Peyer's patch (tissue), 4 donors: Measurements from ENCODE around the gene TGFB2. TPM values are rescaled to one million over a fixed set of nuclear protein-coding genes. Genes with fewer than 3 reads are reported as not detected.

Source experiments
- DNase-seq, 3 donors: peaks; one replicate each; pipeline ENCODE4 v3.0.0-alpha.2; 2017 to 2019
- H3K27ac ChIP-seq, 4 donors: fragments of 200-600 bp; sonication (generic); one replicate each; pipeline ENCODE4 v1.5.1; 2016 to 2019
- H3K27me3 ChIP-seq, 2 donors: fragments of 200-600 bp; sonication (generic); one replicate each; pipeline ENCODE4 v1.5.1; 2019
- H3K36me3 ChIP-seq, 3 donors: fragments of 200-600 bp; sonication (generic); one replicate each; pipeline ENCODE4 v1.5.1; 2016 to 2019
- H3K4me1 ChIP-seq, 4 donors: fragments of 200-600 bp; sonication (generic); one replicate each; pipeline ENCODE4 v1.5.1; 2016 to 2019
- H3K4me3 ChIP-seq, 4 donors: fragments of 200-600 bp; sonication (generic); 1 replicate in 3 of 4; 2 replicates in 1 of 4; pipeline ENCODE4 v1.5.1; 2016 to 2019; ENCODE audit warnings: mild to moderate bottlenecking in 1 of 4
- H3K9me3 ChIP-seq, 4 donors: fragments of 200-600 bp; sonication (generic); one replicate each; pipeline ENCODE4 v1.5.1; 2016 to 2019; ENCODE audit warnings: mild to moderate bottlenecking in 1 of 4
- POLR2A ChIP-seq, 2 donors: fragments of 450-650 bp; IDR thresholded peaks; one replicate each; pipeline ENCODE4 v1.5.1; 2017; ENCODE audit warnings: antibody characterized with exemption in 2 of 2, mild to moderate bottlenecking in 2 of 2, moderate library complexity in 2 of 2
- total RNA-seq, 4 donors: library from RNA; depleted of rRNA; stranded (reverse); fragments of >200 nt; gene quantifications; one replicate each; pipeline ENCODE4 v1.1.0, GENCODE V29; 2016
- TF ChIP-seq, protein P1 (sequence below), 6 experiments: fragments of 450-650 bp in 4 of 6; fragments of 200-600 bp in 2 of 6; sonication (generic) in 1 of 6; IDR thresholded peaks; one replicate each; pipeline ENCODE4 v1.5.1; 2017 to 2019; ENCODE audit warnings: antibody characterized with exemption in 6 of 6, mild to moderate bottlenecking in 3 of 6, moderate library complexity in 1 of 6

TGFB2 gene
- total RNA-seq, 4 donors from 2014 or later = 0.28 to 1.7 (median 0.54) TPM; not detected in 1

DNA sequence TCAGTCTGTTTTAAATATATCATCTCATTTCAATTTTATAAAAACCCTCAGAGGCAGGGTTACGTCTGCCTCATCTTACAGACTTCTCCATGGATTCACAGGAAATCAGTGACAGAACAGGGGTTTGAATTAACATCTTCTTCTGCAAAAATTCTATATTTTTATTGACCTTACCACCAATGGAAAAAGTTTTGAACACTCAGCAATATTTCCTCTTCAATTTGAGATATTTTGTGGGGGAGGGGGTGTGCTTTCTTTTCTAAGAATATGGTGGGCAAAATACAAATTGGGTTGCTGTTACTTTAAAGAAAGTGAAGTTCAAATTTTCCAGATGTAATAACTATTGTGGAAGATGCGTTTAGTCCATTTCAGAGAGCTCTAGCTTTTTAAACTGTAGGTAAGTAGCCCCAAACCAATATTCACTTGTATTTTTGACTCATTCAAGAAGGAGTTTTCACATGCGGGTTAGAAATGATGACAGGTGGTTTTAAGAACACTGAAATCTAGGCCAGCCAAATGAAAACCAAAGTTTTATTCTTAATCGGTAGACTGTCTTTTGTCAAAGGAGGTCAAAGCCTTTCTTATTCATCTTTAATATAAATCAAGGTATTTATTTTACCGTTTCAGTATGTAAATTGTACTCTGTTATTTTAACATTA, 17.4 kb downstream of the TGFB2 start:
- DNase-seq = no peak
- no peak for TF ChIP-seq POLR2A (IDR thresholded peaks at IDR 0.05)
- TF ChIP-seq, protein P1, sequence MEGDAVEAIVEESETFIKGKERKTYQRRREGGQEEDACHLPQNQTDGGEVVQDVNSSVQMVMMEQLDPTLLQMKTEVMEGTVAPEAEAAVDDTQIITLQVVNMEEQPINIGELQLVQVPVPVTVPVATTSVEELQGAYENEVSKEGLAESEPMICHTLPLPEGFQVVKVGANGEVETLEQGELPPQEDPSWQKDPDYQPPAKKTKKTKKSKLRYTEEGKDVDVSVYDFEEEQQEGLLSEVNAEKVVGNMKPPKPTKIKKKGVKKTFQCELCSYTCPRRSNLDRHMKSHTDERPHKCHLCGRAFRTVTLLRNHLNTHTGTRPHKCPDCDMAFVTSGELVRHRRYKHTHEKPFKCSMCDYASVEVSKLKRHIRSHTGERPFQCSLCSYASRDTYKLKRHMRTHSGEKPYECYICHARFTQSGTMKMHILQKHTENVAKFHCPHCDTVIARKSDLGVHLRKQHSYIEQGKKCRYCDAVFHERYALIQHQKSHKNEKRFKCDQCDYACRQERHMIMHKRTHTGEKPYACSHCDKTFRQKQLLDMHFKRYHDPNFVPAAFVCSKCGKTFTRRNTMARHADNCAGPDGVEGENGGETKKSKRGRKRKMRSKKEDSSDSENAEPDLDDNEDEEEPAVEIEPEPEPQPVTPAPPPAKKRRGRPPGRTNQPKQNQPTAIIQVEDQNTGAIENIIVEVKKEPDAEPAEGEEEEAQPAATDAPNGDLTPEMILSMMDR (IDR thresholded peaks at IDR 0.05) = no peak
- H3K27ac ChIP-seq = no peak overlapping the region

DNA sequence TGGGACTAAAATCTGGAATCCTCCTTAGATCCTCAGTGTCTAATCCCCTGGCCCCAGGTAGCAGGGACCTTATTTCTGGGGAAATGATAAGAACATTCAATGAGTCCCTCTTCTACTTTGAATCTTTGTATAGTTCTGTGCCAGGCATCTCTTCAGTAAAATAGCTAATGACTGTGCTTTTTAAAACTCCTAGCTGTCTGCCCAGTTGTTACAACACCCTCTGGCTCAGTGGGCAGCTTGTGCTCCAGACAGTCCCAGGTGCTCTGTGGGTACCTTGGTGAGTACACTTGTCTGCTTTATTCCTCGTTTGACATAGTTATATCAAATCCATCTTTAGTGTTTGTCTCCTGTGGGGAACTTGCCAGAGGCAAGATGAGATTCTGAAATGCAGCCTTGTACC, 18.0 kb downstream of the TGFB2 start:
- Histone ChIP-seq H3K27ac (no peak overlapping the region), H3K4me3 (no peak overlapping the region), H3K27me3 (no peaks in the 10 kb centered on the region)

More for the DNA sequence above, 17.4 kb downstream of the TGFB2 start:
- Histone ChIP-seq H3K9me3 (no peaks in the 10 kb centered on the region), H3K4me3 (no peak overlapping the region), H3K27me3 (no peaks in the 10 kb centered on the region), H3K36me3 (no peaks in the 10 kb centered on the region), H3K4me1 (no peaks in the 10 kb centered on the region)

DNA sequence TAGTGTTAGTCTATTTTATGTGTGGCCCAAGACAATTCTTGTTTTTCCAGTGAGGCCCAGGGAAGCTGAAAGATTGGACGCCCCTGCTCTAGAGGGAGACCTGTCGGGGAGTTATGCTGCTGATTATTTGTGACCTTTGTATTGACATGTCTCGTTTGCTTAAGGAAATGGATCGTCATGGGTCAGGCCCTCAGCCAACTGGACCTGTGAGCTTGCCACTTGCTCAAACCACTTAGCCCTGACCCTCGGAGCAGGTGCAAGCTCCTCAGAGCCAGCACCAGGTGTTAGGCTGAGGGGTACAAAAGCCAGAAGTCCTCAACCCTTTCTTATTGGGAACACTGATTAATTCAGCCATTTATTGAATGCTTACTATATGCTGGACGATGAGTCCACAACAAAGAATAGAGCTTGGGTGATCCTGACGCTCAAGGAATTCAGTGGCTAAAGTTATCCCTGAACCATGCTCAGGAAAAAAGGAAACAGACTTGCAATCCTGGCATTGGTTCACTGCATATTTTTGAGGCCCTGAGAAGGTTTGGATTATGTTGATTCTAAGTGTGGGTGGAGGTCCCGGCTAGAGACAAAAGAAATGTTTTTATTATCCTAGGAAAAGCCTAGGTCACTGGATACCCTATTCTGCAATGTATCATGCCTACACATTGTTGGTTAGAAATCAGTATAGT, 19.0 kb downstream of the TGFB2 start:
- Histone ChIP-seq H3K27me3 (no peaks in the 10 kb centered on the region), H3K9me3 (no peaks in the 10 kb centered on the region), H3K36me3 (no peaks in the 10 kb centered on the region), H3K4me1 (no peaks in the 10 kb centered on the region), H3K27ac (no peak overlapping the region), H3K4me3 (no peak overlapping the region)
- DNase-seq = no peak
- TF ChIP-seq POLR2A (IDR thresholded peaks at IDR 0.05) = no peak
- TF ChIP-seq, protein P1 (IDR thresholded peaks at IDR 0.05) = no peak

More for the DNA sequence above, 18.0 kb downstream of the TGFB2 start:
- Histone ChIP-seq H3K36me3 (no peaks in the 10 kb centered on the region), H3K9me3 (no peaks in the 10 kb centered on the region), H3K4me1 (no peaks in the 10 kb centered on the region)
- DNase-seq = no peak
- TF ChIP-seq, protein P1 (IDR thresholded peaks at IDR 0.05) = no peak
- no peak for TF ChIP-seq POLR2A (IDR thresholded peaks at IDR 0.05)

DNA sequence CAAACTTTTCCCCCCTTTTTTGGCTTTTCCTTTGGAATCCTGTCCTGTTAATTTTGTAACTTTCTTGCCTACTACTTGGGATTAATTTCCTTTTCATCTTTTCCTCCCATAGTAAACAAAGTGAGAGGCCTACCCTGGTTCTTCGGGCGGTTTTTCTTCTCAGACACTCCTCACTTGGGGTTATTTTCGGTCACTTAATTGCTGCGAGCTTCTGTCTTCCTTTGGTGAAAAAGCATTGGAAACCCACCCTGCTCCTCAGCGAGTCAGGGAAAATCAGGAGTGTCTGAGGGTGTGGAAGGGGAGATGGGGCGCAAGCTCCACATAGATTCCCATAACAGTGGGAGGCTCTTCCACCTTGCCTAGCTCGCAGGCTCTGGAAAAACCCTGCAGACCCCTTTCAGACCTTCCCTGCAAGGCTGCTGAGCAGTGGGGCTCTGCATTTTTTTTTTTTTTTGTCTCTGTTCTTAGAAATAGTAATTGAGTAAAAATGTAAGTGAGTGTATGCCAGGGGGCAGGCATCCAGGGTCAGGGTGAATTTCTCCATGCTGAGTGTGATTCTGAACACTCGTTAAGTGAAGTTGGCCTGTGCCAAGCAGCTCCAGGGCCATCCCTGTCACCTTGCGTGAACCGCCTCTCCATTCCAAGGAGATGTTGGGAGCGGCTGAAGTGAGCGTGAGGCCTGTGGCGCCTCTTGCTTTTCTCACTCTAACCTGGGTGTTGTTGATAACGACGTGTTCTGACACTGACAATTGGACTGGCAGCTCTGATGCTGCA, 20.3 kb downstream of the TGFB2 start:
- Histone ChIP-seq H3K9me3 (no peaks in the 10 kb centered on the region), H3K4me3 (no peak overlapping the region), H3K27me3 (no peaks in the 10 kb centered on the region), H3K27ac (no peak overlapping the region), H3K4me1 (no peaks in the 10 kb centered on the region), H3K36me3 (no peaks in the 10 kb centered on the region)
- TF ChIP-seq, protein P1 (IDR thresholded peaks at IDR 0.05) = no peak
- no peak for TF ChIP-seq POLR2A (IDR thresholded peaks at IDR 0.05)
- no peak for DNase-seq

DNA sequence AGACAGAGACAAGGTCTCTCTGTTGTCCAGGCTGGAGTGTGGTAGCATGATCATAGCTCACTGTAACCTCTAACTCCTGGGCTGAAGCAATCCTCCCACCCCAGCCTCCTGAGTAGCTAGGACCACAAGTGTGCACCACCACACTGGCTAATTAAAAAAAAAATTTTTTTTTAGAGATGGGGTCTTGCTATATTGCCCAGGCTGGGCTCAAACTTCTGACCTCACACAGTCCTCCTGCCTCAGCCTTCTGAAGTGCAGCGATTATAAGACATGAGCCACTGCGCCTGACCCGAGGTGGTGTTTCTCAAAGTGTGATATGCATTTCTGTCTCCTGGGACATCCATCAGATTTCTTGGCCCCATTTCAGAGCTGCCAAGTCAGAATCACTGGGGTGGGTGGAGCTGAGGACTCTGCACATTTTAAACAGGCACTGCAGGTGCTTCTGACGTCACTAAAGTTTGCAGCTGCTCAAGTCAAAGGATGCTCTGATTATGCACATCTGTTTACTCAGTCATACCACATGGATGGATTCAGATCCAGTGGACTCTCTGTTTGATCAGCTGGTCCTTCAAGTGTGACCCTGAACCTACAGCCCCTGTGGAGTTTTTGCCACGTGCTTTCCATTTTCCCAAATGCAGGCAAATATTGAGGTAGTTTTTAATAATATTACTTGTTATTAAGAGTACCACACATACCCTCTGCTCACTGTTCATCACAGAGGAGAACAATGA, 21.4 kb downstream of the TGFB2 start:
- Histone ChIP-seq H3K9me3 (no peaks in the 10 kb centered on the region), H3K4me1 (no peaks in the 10 kb centered on the region), H3K4me3 (no peak overlapping the region), H3K27ac (no peak overlapping the region), H3K27me3 (no peaks in the 10 kb centered on the region), H3K36me3 (no peaks in the 10 kb centered on the region)
- TF ChIP-seq POLR2A (IDR thresholded peaks at IDR 0.05) = no peak
- TF ChIP-seq, protein P1 (IDR thresholded peaks at IDR 0.05) = no peak
- DNase-seq = no peak
